Activated T-cell treated with anti-CD3 and anti-CD28 coated beads, Interleukin-2, amount 50 U/mL, for 72 hours (primary cell): ENCODE data around the gene GPR137B. TPM values are rescaled to one million over a fixed set of nuclear protein-coding genes. Genes with fewer than 3 reads are reported as not detected.
A peak's percentile ranks its signal among the peaks of the same experiment; 100 is the strongest.
"Not testable (repeated sequence)": the region's sequence is repeated elsewhere in the genome, so short reads cannot be mapped to it uniquely, and the experiment has no call there.

ENCODE experiments used
- ATAC-seq, 2 donors: fragments of 150-1000 bp; cut with Tn5 transposase; replicated peaks in 1 of 2; 2 replicates each; pipeline ENCODE4 v1.10.0; 2021; ENCODE audit warnings: moderate library complexity in 2 of 2, mild to moderate bottlenecking in 1 of 2
- DNase-seq, 2 donors: peaks; one replicate each; pipeline ENCODE4 v3.0.0; 2021 to 2022; ENCODE audit warnings: mixed read lengths in 1 of 2
- H3K27ac Mint-ChIP-seq: one replicate; pipeline ENCODE4 v1.8.0; 2022; ENCODE audit warnings: mild to moderate bottlenecking, moderate library complexity, mixed read lengths
- H3K27me3 Mint-ChIP-seq: one replicate; pipeline ENCODE4 v1.8.0; 2022; ENCODE audit warnings: low read depth, mixed read lengths
- H3K36me3 Mint-ChIP-seq, 2 donors: one replicate each; pipeline ENCODE4 v1.8.0; 2022; ENCODE audit warnings: mixed read lengths in 2 of 2, mild to moderate bottlenecking in 1 of 2; ENCODE audit not compliant: insufficient read depth in 2 of 2
- H3K4me1 Mint-ChIP-seq: one replicate; pipeline ENCODE4 v1.8.0; 2022; ENCODE audit warnings: low read depth, mixed read lengths
- H3K4me3 Mint-ChIP-seq, 2 donors: one replicate each; pipeline ENCODE4 v1.8.0; 2022; ENCODE audit warnings: mild to moderate bottlenecking in 2 of 2, mixed read lengths in 2 of 2, moderate library complexity in 2 of 2
- H3K9me3 Mint-ChIP-seq, 2 donors: one replicate each; pipeline ENCODE4 v1.8.0; 2022; ENCODE audit warnings: mixed read lengths in 2 of 2
- total RNA-seq, 2 donors: library from RNA; stranded (reverse); gene quantifications; one replicate each; pipeline ENCODE4 v1.2.3, GENCODE V29; 2022

Gene GPR137B
- 1 to 10 TPM; 4.7 to 7.1 TPM for total RNA-seq

GRCh38 chr1:236142253-236143103, at the start of gene GPR137B:
GPR137B (plus strand) TSS chr1:236142539; CDS start chr1:236142623, 84 bp downstream.
- peak within 1 kb of the TSS; percentile 70 for H3K27ac Mint-ChIP-seq
- peak within 1 kb of the TSS; percentile 94 to 99 for H3K4me3 Mint-ChIP-seq
- peak; percentile 76 to 77 for DNase-seq
- ATAC-seq = peak; percentile 75 to 79
- H3K36me3 Mint-ChIP-seq = peaks cover 4 to 6% of the 10 kb centered on the region in 2 donors
- peaks cover 43% of the 10 kb centered on the region for H3K4me1 Mint-ChIP-seq
- H3K9me3 Mint-ChIP-seq = no peaks in the 10 kb centered on the region
- H3K27me3 Mint-ChIP-seq = peaks cover 43% of the 10 kb centered on the region

- ATAC-seq (no peak), DNase-seq (no peak)
- no peak overlapping the region for H3K4me3 Mint-ChIP-seq
- H3K36me3 Mint-ChIP-seq = peaks cover 6 to 11% of the 10 kb centered on the region in 2 donors
- H3K9me3 Mint-ChIP-seq = peaks cover 5 to 10% of the 10 kb centered on the region in 2 donors
- peaks cover 15% of the 10 kb centered on the region for H3K4me1 Mint-ChIP-seq
- H3K27ac Mint-ChIP-seq = no peak overlapping the region
- peaks cover 9% of the 10 kb centered on the region for H3K27me3 Mint-ChIP-seq
Observed at GRCh38 chr1:236092899-236093298, 49.4 kb upstream of the GPR137B start.

- peaks cover 7 to 11% of the 10 kb centered on the region in 2 donors for H3K36me3 Mint-ChIP-seq
- peaks cover 5 to 10% of the 10 kb centered on the region in 2 donors for H3K9me3 Mint-ChIP-seq
- DNase-seq (no peak), ATAC-seq (no peak)
- peaks cover 9% of the 10 kb centered on the region for H3K27me3 Mint-ChIP-seq
- peak overlapping the region; percentile 98 for H3K27ac Mint-ChIP-seq
- H3K4me1 Mint-ChIP-seq = peaks cover 8% of the 10 kb centered on the region
- H3K4me3 Mint-ChIP-seq = no peak overlapping the region
Observed at GRCh38 chr1:236095705-236096520, 46.4 kb upstream of the GPR137B start.

GRCh38 chr1:236096660-236097482, 45.5 kb upstream of the GPR137B start:
- H3K27ac Mint-ChIP-seq = peak overlapping the region; percentile 98
- ATAC-seq = peak; percentile 71 to 79
- peaks cover 7 to 11% of the 10 kb centered on the region in 2 donors for H3K36me3 Mint-ChIP-seq
- not testable (repeated sequence) for H3K4me1 Mint-ChIP-seq, H3K27me3 Mint-ChIP-seq, H3K9me3 Mint-ChIP-seq
- peak overlapping the region in 1 of 2 donors; percentile 53 for H3K4me3 Mint-ChIP-seq
- peak; percentile 89 to 94 for DNase-seq

GRCh38 chr1:236098267-236098666, 44.1 kb upstream of the GPR137B start:
- Mint-ChIP-seq H3K27me3 (peaks cover 9% of the 10 kb centered on the region), H3K4me3 (no peak overlapping the region), H3K9me3 (peaks cover 5 to 10% of the 10 kb centered on the region in 2 donors), H3K27ac (peak overlapping the region; percentile 39), H3K36me3 (peaks cover 7 to 11% of the 10 kb centered on the region in 2 donors), H3K4me1 (peaks cover 8% of the 10 kb centered on the region)
- ATAC-seq = no peak
- no peak for DNase-seq

- Mint-ChIP-seq H3K27ac (no peak overlapping the region), H3K36me3 (peaks cover 7 to 11% of the 10 kb centered on the region in 2 donors), H3K4me1 (peaks cover 8% of the 10 kb centered on the region), H3K4me3 (no peak overlapping the region), H3K9me3 (peaks cover 5 to 10% of the 10 kb centered on the region in 2 donors), H3K27me3 (peaks cover 9% of the 10 kb centered on the region)
- no peak for DNase-seq
- ATAC-seq = no peak
Observed at GRCh38 chr1:236099355-236099974, 42.9 kb upstream of the GPR137B start.

GRCh38 chr1:236100799-236101198, 41.5 kb upstream of the GPR137B start:
- H3K4me3 Mint-ChIP-seq = no peak overlapping the region
- peaks cover 7 to 10% of the 10 kb centered on the region in 2 donors for H3K36me3 Mint-ChIP-seq
- H3K9me3 Mint-ChIP-seq = peaks cover 5 to 7% of the 10 kb centered on the region in 2 donors
- DNase-seq (no peak), ATAC-seq (no peak)
- peaks cover 8% of the 10 kb centered on the region for H3K4me1 Mint-ChIP-seq
- H3K27ac Mint-ChIP-seq = no peak overlapping the region
- H3K27me3 Mint-ChIP-seq = peaks cover under 1% of the 10 kb centered on the region

GRCh38 chr1:236101233-236102200, 40.8 kb upstream of the GPR137B start:
- Mint-ChIP-seq H3K4me1 (peaks cover 8% of the 10 kb centered on the region), H3K9me3 (peaks cover 5% of the 10 kb centered on the region in 2 donors), H3K4me3 (no peak overlapping the region), H3K27ac (no peak overlapping the region), H3K27me3 (no peaks in the 10 kb centered on the region), H3K36me3 (peaks cover 7% of the 10 kb centered on the region in 2 donors)
- DNase-seq = no peak
- no peak for ATAC-seq

- no peak for ATAC-seq
- no peak overlapping the region for H3K27ac Mint-ChIP-seq
- H3K4me3 Mint-ChIP-seq = no peak overlapping the region
- peaks cover 5% of the 10 kb centered on the region for H3K27me3 Mint-ChIP-seq
- no peaks in the 10 kb centered on the region for H3K9me3 Mint-ChIP-seq
- H3K36me3 Mint-ChIP-seq = peaks cover 0 to 1% of the 10 kb centered on the region in 2 donors
- peaks cover 2% of the 10 kb centered on the region for H3K4me1 Mint-ChIP-seq
- no peak for DNase-seq
Observed at GRCh38 chr1:236102611-236103010, 39.7 kb upstream of the GPR137B start.

GRCh38 chr1:236103059-236103458, 39.3 kb upstream of the GPR137B start:
- Mint-ChIP-seq H3K9me3 (no peaks in the 10 kb centered on the region), H3K27ac (no peak overlapping the region), H3K27me3 (peaks cover 6% of the 10 kb centered on the region), H3K4me3 (no peak overlapping the region), H3K4me1 (no peaks in the 10 kb centered on the region), H3K36me3 (peaks cover 0 to 1% of the 10 kb centered on the region in 2 donors)
- no peak for ATAC-seq
- DNase-seq = no peak

GRCh38 chr1:236103646-236104218, 38.6 kb upstream of the GPR137B start:
- no peaks in the 10 kb centered on the region for H3K4me1 Mint-ChIP-seq
- H3K4me3 Mint-ChIP-seq = no peak overlapping the region
- peaks cover 0 to 1% of the 10 kb centered on the region in 2 donors for H3K36me3 Mint-ChIP-seq
- ATAC-seq = peak; percentile 27 to 64
- no peak overlapping the region for H3K27ac Mint-ChIP-seq
- no peaks in the 10 kb centered on the region for H3K9me3 Mint-ChIP-seq
- peaks cover 6% of the 10 kb centered on the region for H3K27me3 Mint-ChIP-seq
- peak; percentile 53 to 71 for DNase-seq
